Subcutaneous adipose tissue (tissue), 4 donors: ENCODE measurements around the gene PDE7B. TPM values are rescaled to one million over a fixed set of nuclear protein-coding genes. Genes with fewer than 3 reads are reported as not detected.

Experiments used
- CTCF ChIP-seq: fragments of 450-650 bp; IDR thresholded peaks from one replicate; pipeline ENCODE4 v1.5.1; 2016; ENCODE audit warnings: low read depth, mild to moderate bottlenecking, control low read depth, antibody characterized with exemption, moderate library complexity
- total RNA-seq, 4 donors: library from RNA; depleted of rRNA; stranded (reverse); fragments of >200 nt; gene quantifications; one replicate each; pipeline ENCODE4 v1.1.0, GENCODE V29; 2016

Gene PDE7B
- total RNA-seq, 4 donors from 2014 or later = 4.1 to 12.6 (median 9.5) TPM

- TF ChIP-seq CTCF = no peak
Measured at GRCh38 chr6:136174510-136174909, 323.0 kb downstream of the PDE7B start.

GRCh38 chr6:136175873-136176272, 324.4 kb downstream of the PDE7B start:
- no peak for TF ChIP-seq CTCF

GRCh38 chr6:136178749-136179148, 327.2 kb downstream of the PDE7B start:
- TF ChIP-seq CTCF = no peak

GRCh38 chr6:136180704-136181511, 329.4 kb downstream of the PDE7B start:
- TF ChIP-seq CTCF = no peak

- no peak for TF ChIP-seq CTCF
Measured at GRCh38 chr6:136181512-136181833, 330.0 kb downstream of the PDE7B start.

GRCh38 chr6:136181861-136182260, 330.4 kb downstream of the PDE7B start:
- no peak for TF ChIP-seq CTCF

GRCh38 chr6:136184738-136185137, 333.2 kb downstream of the PDE7B start:
- TF ChIP-seq CTCF = no peak
